SU-DHL-6 (cell line): ENCODE results near the gene CACNA2D4.

Source experiments
- CTCF ChIP-seq: fragments of 200-600 bp; sonication (generic); IDR thresholded peaks from one replicate; pipeline ENCODE4 v1.5.1; 2017; ENCODE audit warnings: antibody characterized with exemption, mild to moderate bottlenecking, low read length, moderate library complexity; ENCODE audit not compliant: insufficient read depth, poor library complexity, severe bottlenecking
- EZH2phosphoT487 ChIP-seq: fragments of 200-600 bp; sonication (generic), shearing (Covaris generic); conservative IDR thresholded peaks from 2 replicates; pipeline ENCODE4 v1.6.1; 2018; ENCODE audit warnings: mild to moderate bottlenecking, antibody characterized with exemption, low read length, moderate library complexity, mixed read lengths

- TF ChIP-seq CTCF: no peak
- no peak for TF ChIP-seq EZH2phosphoT487
Measured at GRCh38 chr12:1839956-1840951, 78.2 kb downstream of the CACNA2D4 start.
